C4-2B (cell line): ENCODE data around the gene DNAH8.

Experiments used
- H3K27ac ChIP-seq: fragments of 450-650 bp; 2 replicates; pipeline ENCODE4 v1.5.1; 2017
- CTCF ChIP-seq: fragments of 450-650 bp; conservative IDR thresholded peaks from 2 replicates; pipeline ENCODE4 v1.5.1; 2017; ENCODE audit warnings: mild to moderate bottlenecking
- ZFX ChIP-seq: fragments of 450-650 bp; IDR thresholded peaks from 2 replicates; pipeline ENCODE4 v1.6.1; 2017

DNAH8 gene

GRCh38 chr6:38997128-38997761 lies 282.1 kb downstream of the DNAH8 start:
- H3K27ac ChIP-seq: no peak overlapping the region
- no peak for TF ChIP-seq ZFX
- TF ChIP-seq CTCF: peak; percentile 79

- no peak overlapping the region for H3K27ac ChIP-seq
- no peak for TF ChIP-seq ZFX
- TF ChIP-seq CTCF: peak; percentile 71
Observed at GRCh38 chr6:39003072-39003471, 288.0 kb downstream of the DNAH8 start.

GRCh38 chr6:39003492-39003891 lies 288.4 kb downstream of the DNAH8 start:
- no peak overlapping the region for H3K27ac ChIP-seq
- no peak for TF ChIP-seq ZFX
- no peak for TF ChIP-seq CTCF

- TF ChIP-seq CTCF: no peak
- TF ChIP-seq ZFX: no peak
- no peak overlapping the region; the same call in 1 of the 2 replicates for H3K27ac ChIP-seq
Observed at GRCh38 chr6:39004801-39005200, 289.7 kb downstream of the DNAH8 start.

GRCh38 chr6:39005774-39006173 lies 290.7 kb downstream of the DNAH8 start:
- TF ChIP-seq CTCF (no peak), ZFX (no peak)
- H3K27ac ChIP-seq: no peak overlapping the region

GRCh38 chr6:39007575-39007974 lies 292.5 kb downstream of the DNAH8 start:
- no peak overlapping the region for H3K27ac ChIP-seq
- TF ChIP-seq ZFX: no peak
- no peak for TF ChIP-seq CTCF

GRCh38 chr6:39008737-39009136 lies 293.6 kb downstream of the DNAH8 start:
- H3K27ac ChIP-seq: no peak overlapping the region
- TF ChIP-seq CTCF (no peak), ZFX (no peak)
